Measurements from ENCODE around the gene FAM9C.

Gene FAM9C

GRCh38 chrX:13007519-13008188 lies 36.8 kb downstream of the FAM9C start:
- DNase-seq (ENCODE audit: low read depth), result peak; percentile 66

- peak; percentile 15 for DNase-seq (ENCODE audit: low read depth)
Observed at GRCh38 chrX:13005661-13006473, 38.6 kb downstream of the FAM9C start.

- DNase-seq (ENCODE audit: low read depth), result no peak
Observed at GRCh38 chrX:13001961-13002671, 42.3 kb downstream of the FAM9C start.

- no peak for DNase-seq (ENCODE audit: low read depth)
Observed at GRCh38 chrX:13001097-13001496, 43.3 kb downstream of the FAM9C start.

- no peak for DNase-seq (ENCODE audit: low read depth)
Observed at GRCh38 chrX:13000301-13000811, 44.1 kb downstream of the FAM9C start.

- no peak for DNase-seq (ENCODE audit: low read depth)
Observed at GRCh38 chrX:12999422-12999821, 45.0 kb downstream of the FAM9C start.

GRCh38 chrX:12997906-12998687 lies 46.3 kb downstream of the FAM9C start:
- DNase-seq (ENCODE audit: low read depth), result no peak

- no peak for DNase-seq (ENCODE audit: low read depth)
Observed at GRCh38 chrX:12996934-12997435, 47.4 kb downstream of the FAM9C start.

GRCh38 chrX:12994321-12994720 lies 50.1 kb downstream of the FAM9C start:
- DNase-seq (ENCODE audit: low read depth), result no peak

- DNase-seq (ENCODE audit: low read depth), result no peak
Observed at GRCh38 chrX:12993826-12994225, 50.6 kb downstream of the FAM9C start.

- DNase-seq (ENCODE audit: low read depth), result no peak
Observed at GRCh38 chrX:12992544-12993118, 51.8 kb downstream of the FAM9C start.

- DNase-seq (ENCODE audit: low read depth), result no peak
Observed at GRCh38 chrX:12991575-12991974, 52.8 kb downstream of the FAM9C start.

- DNase-seq (ENCODE audit: low read depth), result no peak
Observed at GRCh38 chrX:12989461-12989860, 55.0 kb downstream of the FAM9C start.

- peak; percentile 71 for DNase-seq (ENCODE audit: low read depth)
Observed at GRCh38 chrX:12988797-12989196, 55.6 kb downstream of the FAM9C start.

GRCh38 chrX:12987900-12988594 lies 56.4 kb downstream of the FAM9C start:
- no peak for DNase-seq (ENCODE audit: low read depth)

- no peak for DNase-seq (ENCODE audit: low read depth)
Observed at GRCh38 chrX:12987340-12987739, 57.1 kb downstream of the FAM9C start.

- DNase-seq (ENCODE audit: low read depth), result peak; percentile 14
Observed at GRCh38 chrX:12986886-12987285, 57.5 kb downstream of the FAM9C start.

GRCh38 chrX:12986164-12986779 lies 58.1 kb downstream of the FAM9C start:
- DNase-seq (ENCODE audit: low read depth), result no peak

Measured in EH (cell line).